Neural cell (in vitro differentiated cells): ENCODE measurements around the gene DDX21. TPM values are rescaled to one million over a fixed set of nuclear protein-coding genes. Genes with fewer than 3 reads are reported as not detected.

Experiments used
- H2AFZ ChIP-seq: fragments of 200-600, 300-800 bp; sonication (generic), shearing (Covaris generic); 2 replicates; pipeline ENCODE4 v1.6.0; 2014; ENCODE audit warnings: low read depth, mild to moderate bottlenecking, antibody characterized with exemption, low read length, moderate library complexity
- H3F3A ChIP-seq: fragments of 200-600 bp; shearing (Covaris generic); 2 replicates; pipeline ENCODE4 v1.6.1; 2016; ENCODE audit warnings: mild to moderate bottlenecking, moderate library complexity, mixed read lengths, antibody characterized with exemption, low read length; ENCODE audit not compliant: insufficient read depth, poor library complexity, severe bottlenecking
- H3K27ac ChIP-seq: fragments of 200-600, 300-800 bp; sonication (generic), shearing (Covaris generic); 2 replicates; pipeline ENCODE4 v1.5.1; 2014; ENCODE audit warnings: mild to moderate bottlenecking, low read length, moderate library complexity
- H3K27me3 ChIP-seq: fragments of 300-800, 200-600 bp; sonication (generic), shearing (Covaris generic); 2 replicates; pipeline ENCODE4 v1.6.0; 2014; ENCODE audit warnings: mild to moderate bottlenecking, low read depth, low read length, moderate library complexity; ENCODE audit not compliant: insufficient read depth
- H3K36me3 ChIP-seq: fragments of 300-800, 200-600 bp; sonication (generic), shearing (Covaris generic); 2 replicates; pipeline ENCODE4 v1.5.1; 2014; ENCODE audit warnings: mild to moderate bottlenecking, antibody characterized with exemption, low read length, moderate library complexity; ENCODE audit not compliant: insufficient read depth
- H3K4me2 ChIP-seq: fragments of 300-800, 200-600 bp; sonication (generic), shearing (Covaris generic); 2 replicates; pipeline ENCODE4 v1.6.0; 2014; ENCODE audit warnings: mild to moderate bottlenecking, low read length
- H3K4me3 ChIP-seq: fragments of 300-800, 200-600 bp; sonication (generic), shearing (Covaris generic); 2 replicates; pipeline ENCODE4 v1.5.1; 2014; ENCODE audit warnings: mild to moderate bottlenecking, low read length, moderate library complexity
- H3K79me2 ChIP-seq: fragments of 200-600 bp; shearing (Covaris generic); replicated peaks from 2 replicates; pipeline ENCODE4 v1.6.0; 2014; ENCODE audit warnings: mild to moderate bottlenecking, low read length, moderate library complexity; ENCODE audit not compliant: insufficient read depth
- H3K9ac ChIP-seq: fragments of 300-800, 200-600 bp; sonication (generic), shearing (Covaris generic); 2 replicates; pipeline ENCODE4 v1.6.1; 2016; ENCODE audit warnings: mild to moderate bottlenecking, low read length, mixed read lengths
- H3K9me2 ChIP-seq: fragments of 200-600 bp; shearing (Covaris generic); 2 replicates; pipeline ENCODE4 v1.6.1; 2016; ENCODE audit warnings: mild to moderate bottlenecking, low read length, mixed read lengths; ENCODE audit not compliant: insufficient read depth
- H3K9me3 ChIP-seq: fragments of 200-600, 300-800 bp; sonication (generic), shearing (Covaris generic); 2 replicates; pipeline ENCODE4 v1.6.1; 2016; ENCODE audit warnings: mild to moderate bottlenecking, mixed run types, low read length, moderate library complexity, mixed read lengths
- H4K20me1 ChIP-seq: fragments of 200-600 bp; shearing (Covaris generic); 2 replicates; pipeline ENCODE4 v1.6.1; 2016; ENCODE audit warnings: mild to moderate bottlenecking, mixed run types; ENCODE audit not compliant: insufficient read depth
- EP300 ChIP-seq: fragments of 450-650 bp; conservative IDR thresholded peaks from 2 replicates; pipeline ENCODE4 v1.6.1; 2014; ENCODE audit warnings: antibody characterized with exemption, mild to moderate bottlenecking, moderate library complexity; ENCODE audit not compliant: poor library complexity, severe bottlenecking
- EZH2 ChIP-seq: fragments of 200-600, 300-800 bp; shearing (Covaris generic), sonication (generic); IDR thresholded peaks from 2 replicates; pipeline ENCODE4 v1.6.1; 2014; ENCODE audit warnings: antibody characterized with exemption, low read length, borderline replicate concordance, mild to moderate bottlenecking; ENCODE audit not compliant: insufficient read depth, poor library complexity, severe bottlenecking
- MXI1 ChIP-seq: fragments of 450-650 bp; conservative IDR thresholded peaks from 2 replicates; pipeline ENCODE4 v1.6.1; 2014; ENCODE audit warnings: antibody characterized with exemption, mild to moderate bottlenecking; ENCODE audit not compliant: poor library complexity, severe bottlenecking
- POLR2AphosphoS5 ChIP-seq: IDR thresholded peaks from 2 replicates; pipeline ENCODE4 v1.6.1; 2012
- RAD21 ChIP-seq: fragments of 450-650 bp; conservative IDR thresholded peaks from 2 replicates; pipeline ENCODE4 v1.6.1; 2014; ENCODE audit warnings: antibody characterized with exemption, mild to moderate bottlenecking, moderate library complexity
- SMC3 ChIP-seq: fragments of 450-650 bp; conservative IDR thresholded peaks from 2 replicates; pipeline ENCODE4 v1.6.1; 2014; ENCODE audit warnings: antibody characterized with exemption, mild to moderate bottlenecking, moderate library complexity; ENCODE audit not compliant: poor library complexity
- TAF1 ChIP-seq: IDR thresholded peaks from 2 replicates; pipeline ENCODE4 v1.6.1; 2012; ENCODE audit warnings: low read depth
- polyA plus RNA-seq: library from polyadenylated mRNA; depleted of rRNA; stranded (reverse); fragments of >200 nt; gene quantifications from 2 replicates; pipeline ENCODE4 v1.2.3, GENCODE V29; 2014
- TF ChIP-seq, protein P1 (sequence below): fragments of 450-650 bp; IDR thresholded peaks from 2 replicates; pipeline ENCODE4 v1.5.1; 2014; ENCODE audit warnings: antibody characterized with exemption, mild to moderate bottlenecking, moderate library complexity; ENCODE audit not compliant: poor library complexity, severe bottlenecking
- TF ChIP-seq, protein P2 (sequence below): IDR thresholded peaks from 2 replicates; pipeline ENCODE4 v1.6.1; 2012; ENCODE audit warnings: borderline replicate concordance

The DDX21 gene
- polyA plus RNA-seq, 1 donor from 2014 or later = 33.0 TPM

DNA sequence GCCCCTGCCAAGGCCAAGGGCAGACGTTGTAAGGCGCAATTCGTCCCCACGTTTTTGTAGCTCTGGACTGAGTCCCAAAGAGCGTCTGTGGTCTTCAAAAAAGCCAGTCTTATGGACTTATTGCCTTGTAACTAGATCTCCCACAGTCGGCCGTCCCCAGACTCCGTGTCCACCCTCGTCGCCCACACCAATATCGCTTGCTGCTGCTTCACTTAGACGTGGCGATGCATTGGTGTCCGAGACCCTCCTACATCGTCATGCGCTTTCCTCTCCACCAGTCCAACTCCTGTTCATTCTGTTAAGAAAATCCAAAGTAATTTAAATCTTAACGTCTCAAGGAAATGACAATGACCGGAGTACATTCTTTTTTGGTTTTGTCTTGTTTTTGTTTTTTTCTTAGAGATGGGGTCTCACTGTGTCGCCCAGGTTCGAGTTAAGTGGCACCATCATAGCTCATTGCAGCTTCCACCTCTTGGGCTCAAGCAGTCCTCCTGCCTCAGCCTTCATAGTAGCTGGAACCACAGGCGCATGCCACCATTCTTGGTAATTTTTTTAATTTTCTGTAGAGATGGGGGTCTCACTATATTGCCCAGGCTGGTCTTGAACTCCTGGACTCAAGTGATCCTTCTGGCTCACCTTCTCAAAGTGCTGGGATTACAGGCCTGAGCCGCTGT is 33.5 kb downstream of the DDX21 start:
- Histone ChIP-seq H3K27ac (peak overlapping the region; percentile 87), H3K9me2 (no peaks in the 10 kb centered on the region), H3K4me2 (peak overlapping the region; percentile 95), H3K9ac (peak overlapping the region; percentile 93), H3K9me3 (no peaks in the 10 kb centered on the region), H3K4me3 (peak overlapping the region; percentile 95), H3K27me3 (no peaks in the 10 kb centered on the region), H3F3A (no peaks in the 10 kb centered on the region), H4K20me1 (no peaks in the 10 kb centered on the region), H2AFZ (peak overlapping the region; percentile 89), H3K79me2 (peaks cover 53% of the 10 kb centered on the region), H3K36me3 (no peaks in the 10 kb centered on the region)
- TF ChIP-seq, protein P1, sequence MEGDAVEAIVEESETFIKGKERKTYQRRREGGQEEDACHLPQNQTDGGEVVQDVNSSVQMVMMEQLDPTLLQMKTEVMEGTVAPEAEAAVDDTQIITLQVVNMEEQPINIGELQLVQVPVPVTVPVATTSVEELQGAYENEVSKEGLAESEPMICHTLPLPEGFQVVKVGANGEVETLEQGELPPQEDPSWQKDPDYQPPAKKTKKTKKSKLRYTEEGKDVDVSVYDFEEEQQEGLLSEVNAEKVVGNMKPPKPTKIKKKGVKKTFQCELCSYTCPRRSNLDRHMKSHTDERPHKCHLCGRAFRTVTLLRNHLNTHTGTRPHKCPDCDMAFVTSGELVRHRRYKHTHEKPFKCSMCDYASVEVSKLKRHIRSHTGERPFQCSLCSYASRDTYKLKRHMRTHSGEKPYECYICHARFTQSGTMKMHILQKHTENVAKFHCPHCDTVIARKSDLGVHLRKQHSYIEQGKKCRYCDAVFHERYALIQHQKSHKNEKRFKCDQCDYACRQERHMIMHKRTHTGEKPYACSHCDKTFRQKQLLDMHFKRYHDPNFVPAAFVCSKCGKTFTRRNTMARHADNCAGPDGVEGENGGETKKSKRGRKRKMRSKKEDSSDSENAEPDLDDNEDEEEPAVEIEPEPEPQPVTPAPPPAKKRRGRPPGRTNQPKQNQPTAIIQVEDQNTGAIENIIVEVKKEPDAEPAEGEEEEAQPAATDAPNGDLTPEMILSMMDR = no peak
- TF ChIP-seq, protein P2, sequence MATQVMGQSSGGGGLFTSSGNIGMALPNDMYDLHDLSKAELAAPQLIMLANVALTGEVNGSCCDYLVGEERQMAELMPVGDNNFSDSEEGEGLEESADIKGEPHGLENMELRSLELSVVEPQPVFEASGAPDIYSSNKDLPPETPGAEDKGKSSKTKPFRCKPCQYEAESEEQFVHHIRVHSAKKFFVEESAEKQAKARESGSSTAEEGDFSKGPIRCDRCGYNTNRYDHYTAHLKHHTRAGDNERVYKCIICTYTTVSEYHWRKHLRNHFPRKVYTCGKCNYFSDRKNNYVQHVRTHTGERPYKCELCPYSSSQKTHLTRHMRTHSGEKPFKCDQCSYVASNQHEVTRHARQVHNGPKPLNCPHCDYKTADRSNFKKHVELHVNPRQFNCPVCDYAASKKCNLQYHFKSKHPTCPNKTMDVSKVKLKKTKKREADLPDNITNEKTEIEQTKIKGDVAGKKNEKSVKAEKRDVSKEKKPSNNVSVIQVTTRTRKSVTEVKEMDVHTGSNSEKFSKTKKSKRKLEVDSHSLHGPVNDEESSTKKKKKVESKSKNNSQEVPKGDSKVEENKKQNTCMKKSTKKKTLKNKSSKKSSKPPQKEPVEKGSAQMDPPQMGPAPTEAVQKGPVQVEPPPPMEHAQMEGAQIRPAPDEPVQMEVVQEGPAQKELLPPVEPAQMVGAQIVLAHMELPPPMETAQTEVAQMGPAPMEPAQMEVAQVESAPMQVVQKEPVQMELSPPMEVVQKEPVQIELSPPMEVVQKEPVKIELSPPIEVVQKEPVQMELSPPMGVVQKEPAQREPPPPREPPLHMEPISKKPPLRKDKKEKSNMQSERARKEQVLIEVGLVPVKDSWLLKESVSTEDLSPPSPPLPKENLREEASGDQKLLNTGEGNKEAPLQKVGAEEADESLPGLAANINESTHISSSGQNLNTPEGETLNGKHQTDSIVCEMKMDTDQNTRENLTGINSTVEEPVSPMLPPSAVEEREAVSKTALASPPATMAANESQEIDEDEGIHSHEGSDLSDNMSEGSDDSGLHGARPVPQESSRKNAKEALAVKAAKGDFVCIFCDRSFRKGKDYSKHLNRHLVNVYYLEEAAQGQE = no peak
- TF ChIP-seq EP300 = no peak
- TF ChIP-seq TAF1 = no peak
- no peak for TF ChIP-seq EZH2
- no peak for TF ChIP-seq RAD21
- no peak for TF ChIP-seq SMC3
- TF ChIP-seq MXI1 = no peak
- TF ChIP-seq POLR2AphosphoS5 = no peak

DNA sequence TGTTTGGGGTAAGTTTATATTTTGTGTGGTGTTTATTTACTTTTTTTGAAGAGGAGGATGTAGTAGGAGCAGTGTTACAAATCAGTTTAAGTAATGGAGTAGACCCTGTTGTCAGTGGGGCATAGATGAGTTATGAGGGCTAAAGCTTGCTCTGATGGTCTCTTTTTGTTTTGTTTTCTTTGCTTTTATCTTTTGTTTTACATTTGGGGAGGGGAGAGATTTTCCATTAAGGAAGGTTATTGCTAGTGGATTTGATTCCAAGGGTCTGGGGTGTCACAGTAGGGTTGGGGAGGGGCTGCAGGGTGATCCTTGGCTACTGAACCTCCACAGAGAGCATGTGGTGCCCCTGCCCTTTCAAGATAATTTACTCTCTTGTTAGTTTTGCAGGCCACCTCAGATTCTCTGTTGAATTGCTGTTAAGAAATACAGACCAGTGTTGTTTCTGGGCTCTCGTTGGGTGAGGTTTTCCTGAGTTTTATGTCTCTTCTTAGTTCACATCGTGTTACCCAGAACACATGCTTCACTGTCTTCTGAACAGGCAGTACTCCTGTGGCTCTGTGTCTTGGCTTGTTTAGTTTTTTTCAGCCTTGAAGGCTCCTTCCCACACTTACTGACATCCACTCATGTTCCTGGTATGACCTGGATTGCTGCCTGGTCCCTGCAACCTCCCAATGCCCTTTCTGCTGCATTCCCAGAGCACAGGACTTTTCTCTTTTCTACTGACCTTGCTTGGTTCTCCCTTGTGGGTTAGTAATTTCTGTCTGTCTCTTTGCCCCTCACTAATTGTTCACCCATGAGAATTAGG is 36.9 kb downstream of the DDX21 start:
- no peaks in the 10 kb centered on the region for H3K9me2 ChIP-seq
- H3K79me2 ChIP-seq = peaks cover 74% of the 10 kb centered on the region
- no peaks in the 10 kb centered on the region for H3K36me3 ChIP-seq
- peak overlapping the region; percentile 49 for H3K4me3 ChIP-seq
- peak overlapping the region; percentile 7 for H3K4me2 ChIP-seq
- TF ChIP-seq, protein P1 = no peak
- TF ChIP-seq SMC3 (no peak), EZH2 (no peak), TAF1 (no peak), POLR2AphosphoS5 (no peak), RAD21 (no peak), MXI1 (no peak), EP300 (no peak)
- TF ChIP-seq, protein P2 = no peak
- no peaks in the 10 kb centered on the region for H3K9me3 ChIP-seq
- no peaks in the 10 kb centered on the region for H3F3A ChIP-seq
- no peaks in the 10 kb centered on the region for H4K20me1 ChIP-seq
- H3K9ac ChIP-seq = no peak overlapping the region
- H3K27ac ChIP-seq = no peak overlapping the region
- no peaks in the 10 kb centered on the region for H3K27me3 ChIP-seq
- H2AFZ ChIP-seq = no peak overlapping the region
